IMR-90 (cell line): ENCODE results near the gene ANKS3. TPM values are rescaled to one million over a fixed set of nuclear protein-coding genes. Genes with fewer than 3 reads are reported as not detected.
"Not testable (repeated sequence)": the region's sequence is repeated elsewhere in the genome, so short reads cannot be mapped to it uniquely, and the experiment has no call there.

ENCODE experiments used
- ATAC-seq: fragments of 200-7000 bp; cut with Tn5 transposase; 2 replicates; pipeline ENCODE4 v1.9.1; 2020; ENCODE audit warnings: low read depth, mild to moderate bottlenecking, moderate library complexity
- BruUV-seq: library from RNA; stranded (reverse); fragments of 400-500 nt; replicated peaks from 2 replicates; lab custom pipeline; 2021; lab: Mats Ljungman, UMichigan
- CTCF ChIA-PET: fragments of 300-600 bp; formaldehyde crosslinking; extraction: SDS; loops from one replicate; lab custom pipeline; 2021; ENCODE audit warnings: antibody characterized with exemption; lab: Yijun Ruan, JAX
- POLR2A ChIA-PET: fragments of 300-600 bp; sonication (Branson Sonifier 250); formaldehyde crosslinking; loops from one replicate; lab custom pipeline; 2022; ENCODE audit warnings: antibody characterized with exemption; ENCODE audit not compliant: unreplicated experiment; lab: Charles Lee
- DNase-seq: peaks from one replicate; pipeline ENCODE4 v3.0.0; 2013
- H2AFZ ChIP-seq: replicated peaks from 2 replicates; pipeline ENCODE3; 2013; ENCODE audit warnings: low read length, mild to moderate bottlenecking; ENCODE audit not compliant: poor library complexity
- H2AK5ac ChIP-seq: 2 replicates; pipeline ENCODE4 v1.6.1; 2013; ENCODE audit warnings: low read depth, low read length, inconsistent platforms
- H2AK9ac ChIP-seq: replicated peaks from 2 replicates; pipeline ENCODE3; 2013; ENCODE audit warnings: mild to moderate bottlenecking, low read depth, low read length, moderate library complexity; ENCODE audit not compliant: poor library complexity
- H2BK120ac ChIP-seq: 2 replicates; pipeline ENCODE4 v1.6.1; 2013; ENCODE audit warnings: low read depth, low read length, inconsistent platforms
- H2BK15ac ChIP-seq: 3 replicates; pipeline ENCODE4 v1.6.1; 2013; ENCODE audit warnings: low read depth, low read length, inconsistent platforms
- H2BK20ac ChIP-seq: 2 replicates; pipeline ENCODE4 v1.6.1; 2013; ENCODE audit warnings: low read depth, mild to moderate bottlenecking, inconsistent platforms, low read length, moderate library complexity
- H2BK5ac ChIP-seq: 2 replicates; pipeline ENCODE4 v1.6.1; 2013; ENCODE audit warnings: mild to moderate bottlenecking, low read depth, low read length, inconsistent platforms; ENCODE audit not compliant: poor library complexity, severe bottlenecking
- H3K14ac ChIP-seq: replicated peaks from 2 replicates; pipeline ENCODE4 v1.6.1; 2013; ENCODE audit warnings: low read depth, low read length, inconsistent platforms
- H3K18ac ChIP-seq: 2 replicates; pipeline ENCODE4 v1.6.1; 2013; ENCODE audit warnings: low read depth, low read length, control low read depth
- H3K23ac ChIP-seq: 2 replicates; pipeline ENCODE4 v1.6.1; 2013; ENCODE audit warnings: low read depth, low read length, inconsistent platforms
- H3K27ac ChIP-seq: 2 replicates; pipeline ENCODE4 v1.5.1; 2013; ENCODE audit warnings: mild to moderate bottlenecking, control low read depth, low read length; ENCODE audit not compliant: insufficient read depth
- H3K27me3 ChIP-seq: 2 replicates; pipeline ENCODE4 v1.6.1; 2013; ENCODE audit warnings: low read length; ENCODE audit not compliant: control insufficient read depth, insufficient read depth
- H3K36me3 ChIP-seq: 2 replicates; pipeline ENCODE4 v1.6.1; 2013; ENCODE audit warnings: low read length, mixed read lengths; ENCODE audit not compliant: control insufficient read depth, insufficient read depth
- H3K4ac ChIP-seq: 2 replicates; pipeline ENCODE4 v1.6.1; 2013; ENCODE audit warnings: low read depth, low read length, inconsistent platforms
- H3K4me1 ChIP-seq: 2 replicates; pipeline ENCODE4 v1.6.1; 2013; ENCODE audit warnings: low read length, mixed read lengths; ENCODE audit not compliant: control insufficient read depth, insufficient read depth
- H3K4me2 ChIP-seq: 2 replicates; pipeline ENCODE4 v1.6.1; 2013; ENCODE audit warnings: low read depth, mild to moderate bottlenecking, control low read depth, low read length, moderate library complexity
- H3K4me3 ChIP-seq: 2 replicates; pipeline ENCODE4 v1.5.1; 2013; ENCODE audit warnings: low read depth, mild to moderate bottlenecking, control low read depth, low read length, moderate library complexity; ENCODE audit not compliant: insufficient read depth
- H3K56ac ChIP-seq: 2 replicates; pipeline ENCODE4 v1.6.1; 2013; ENCODE audit warnings: low read length, inconsistent platforms; ENCODE audit not compliant: insufficient read depth; ENCODE audit errors: extremely low read depth
- H3K79me1 ChIP-seq, 2 experiments: 2 replicates each; pipeline ENCODE4 v1.6.1; 2013; ENCODE audit warnings: low read length in 2 of 2, inconsistent platforms in 1 of 2, low read depth in 1 of 2
- H3K9ac ChIP-seq: 2 replicates; pipeline ENCODE4 v1.6.1; 2013; ENCODE audit warnings: low read depth, low read length, control low read depth
- H3K9me1 ChIP-seq: 2 replicates; pipeline ENCODE4 v1.6.1; 2013; ENCODE audit warnings: low read length, inconsistent platforms; ENCODE audit not compliant: insufficient read depth
- H3K9me3 ChIP-seq: 2 replicates; pipeline ENCODE4 v1.6.1; 2013; ENCODE audit warnings: low read length; ENCODE audit not compliant: control insufficient read depth, insufficient read depth
- H4K20me1 ChIP-seq: 2 replicates; pipeline ENCODE4 v1.6.1; 2013; ENCODE audit warnings: low read length, inconsistent platforms; ENCODE audit not compliant: insufficient read depth
- H4K5ac ChIP-seq: 2 replicates; pipeline ENCODE4 v1.6.1; 2013; ENCODE audit warnings: mild to moderate bottlenecking, low read depth, low read length, control low read depth
- H4K8ac ChIP-seq, 2 experiments: 2 replicates each; pipeline ENCODE4 v1.6.1; 2013; ENCODE audit warnings: low read depth in 2 of 2, low read length in 2 of 2, control low read depth in 1 of 2, inconsistent platforms in 1 of 2
- H4K91ac ChIP-seq: 2 replicates; pipeline ENCODE4 v1.6.1; 2013; ENCODE audit warnings: low read depth, low read length, inconsistent platforms; ENCODE audit not compliant: insufficient read depth
- BHLHE40 ChIP-seq: fragments of 150-350 bp; IDR thresholded peaks from 2 replicates; pipeline ENCODE4 v1.6.1; 2016; ENCODE audit warnings: mild to moderate bottlenecking, low read depth, low read length
- RAD21 ChIP-seq: IDR thresholded peaks from 2 replicates; pipeline ENCODE4 v1.6.1; 2012; ENCODE audit warnings: low read length, improper control_type of control experiment
- SMC3 ChIP-seq: fragments of 150-350 bp; IDR thresholded peaks from 2 replicates; pipeline ENCODE4 v1.6.1; 2016; ENCODE audit warnings: low read depth, mild to moderate bottlenecking, antibody characterized with exemption, low read length, moderate library complexity
- WGBS, 2 experiments: methylation state at CpG; one replicate each; pipeline versions ENCODE4 v1.1.5 to v1.1.7; 2013; ENCODE audit warnings: missing lambda C conversion rate in 2 of 2; ENCODE audit not compliant: insufficient read length in 1 of 2; ENCODE audit errors: extremely low coverage in 2 of 2; 5-methylcytosine and 5-hydroxymethylcytosine counted together
- dilution Hi-C: fragments of 300-500 bp; cut with HindIII; formaldehyde crosslinking; loops from one replicate; pipeline ENCODE4 v1.14.3; 2018; ENCODE audit warnings: low sequenced_read_pairs; ENCODE audit not compliant: unreplicated experiment
- in situ Hi-C: fragments of 300-500 bp; cut with MboI; formaldehyde crosslinking; loops from 3 replicates; pipeline ENCODE4 v1.14.3; 2019; ENCODE audit warnings: low sequenced_read_pairs, inconsistent platforms, mixed read lengths
- intact Hi-C: fragments of 100-400 bp; cut with micrococcal nuclease; formaldehyde crosslinking; loops from 2 replicates; pipeline ENCODE4 v1.10.0; 2022
- polyA plus RNA-seq, 3 experiments: library from polyadenylated mRNA; depleted of rRNA; stranded (reverse); fragments of >200 nt; gene quantifications; 2 replicates each; pipeline ENCODE4 v1.2.3, GENCODE V29; 2012; ENCODE audit warnings: low replicate concordance in 1 of 3
- total RNA-seq: library from RNA; depleted of rRNA; stranded (reverse); fragments of >200 nt; gene quantifications from 2 replicates; pipeline ENCODE4 v1.2.3, GENCODE V29; 2012
- TF ChIP-seq, protein P1 (sequence below): conservative IDR thresholded peaks from 2 replicates; pipeline ENCODE4 v1.5.1; 2012; ENCODE audit warnings: mild to moderate bottlenecking, low read depth, low read length, improper control_type of control experiment
- TF ChIP-seq, protein P2 (sequence below): fragments of 150-350 bp; IDR thresholded peaks from 2 replicates; pipeline ENCODE4 v1.6.1; 2017; ENCODE audit warnings: mild to moderate bottlenecking, antibody characterized with exemption, low read length, low read depth

Gene ANKS3
- total and polyA plus RNA-seq, 2 of the 4 experiments (the other 2 are of a cell fraction): 24.4 to 25.0 TPM

DNA sequence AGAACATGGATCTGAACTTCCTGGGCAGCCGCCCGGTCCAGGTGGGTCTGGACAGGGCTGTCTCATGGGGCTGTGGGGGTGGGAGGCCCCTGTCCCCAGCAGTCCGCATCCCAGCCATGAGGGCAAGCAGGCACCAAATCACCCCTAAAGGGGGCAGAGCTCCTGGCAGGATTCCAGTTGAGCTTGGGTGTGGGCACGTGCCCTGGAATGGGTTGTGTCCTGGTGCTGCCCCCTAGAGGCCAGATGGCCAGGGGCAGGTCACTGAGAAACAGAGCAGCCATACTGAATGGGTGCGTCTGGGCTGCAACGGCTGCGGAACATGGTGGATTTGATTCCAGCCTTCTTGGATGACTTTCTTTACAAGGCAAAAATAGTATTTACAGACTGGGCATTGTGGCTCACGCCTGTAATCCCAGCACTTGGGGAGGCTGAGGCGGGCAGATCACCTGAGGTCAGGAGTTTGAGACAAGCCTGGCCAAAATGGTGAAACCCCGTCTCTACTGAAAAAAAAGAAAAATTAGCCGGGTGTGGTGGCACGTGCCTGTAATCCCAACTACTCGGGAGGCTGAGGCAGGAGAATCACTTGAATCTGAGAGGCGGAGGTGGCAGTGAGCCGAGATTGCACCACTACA, 83.5 kb downstream of the ANKS3 start:
- H3K14ac ChIP-seq, BruUV-seq, H3K9ac ChIP-seq, H3K27me3 ChIP-seq, H2BK120ac ChIP-seq, H2AK5ac ChIP-seq, H2BK15ac ChIP-seq, H3K27ac ChIP-seq, H4K91ac ChIP-seq, intact Hi-C loops, H3K9me1 ChIP-seq, H3K23ac ChIP-seq, H2AFZ ChIP-seq, dilution Hi-C loops, H2BK20ac ChIP-seq, H3K56ac ChIP-seq, H3K4me3 ChIP-seq, H4K5ac ChIP-seq, POLR2A ChIA-PET, H2AK9ac ChIP-seq, H3K4ac ChIP-seq, H3K4me2 ChIP-seq, H3K18ac ChIP-seq, in situ Hi-C loops, H3K4me1 ChIP-seq, H3K9me3 ChIP-seq, H4K8ac ChIP-seq, H2BK5ac ChIP-seq: not testable (repeated sequence)
- CTCF ChIA-PET: interaction anchor here (0.6 kb wide), 1 partner anchor 13 kb away, joined by 3 read pairs; no protein-coding TSS in a partner anchor
- 89% methylated on average over 9 of the region's 15 CpGs; no CpG with 5 or more reads in 1 of the 2 experiments for WGBS, 2 experiments
- Histone ChIP-seq H3K36me3 (peaks cover 48% of the 10 kb centered on the region), H4K20me1 (peaks cover 54% of the 10 kb centered on the region), H3K79me1 (peaks cover 12 to 44% of the 10 kb centered on the region in 2 experiments)
- DNase-seq: peak; percentile 28
- ATAC-seq: peak; percentile 67
- TF ChIP-seq BHLHE40: peak; percentile 96
- TF ChIP-seq, protein P1, sequence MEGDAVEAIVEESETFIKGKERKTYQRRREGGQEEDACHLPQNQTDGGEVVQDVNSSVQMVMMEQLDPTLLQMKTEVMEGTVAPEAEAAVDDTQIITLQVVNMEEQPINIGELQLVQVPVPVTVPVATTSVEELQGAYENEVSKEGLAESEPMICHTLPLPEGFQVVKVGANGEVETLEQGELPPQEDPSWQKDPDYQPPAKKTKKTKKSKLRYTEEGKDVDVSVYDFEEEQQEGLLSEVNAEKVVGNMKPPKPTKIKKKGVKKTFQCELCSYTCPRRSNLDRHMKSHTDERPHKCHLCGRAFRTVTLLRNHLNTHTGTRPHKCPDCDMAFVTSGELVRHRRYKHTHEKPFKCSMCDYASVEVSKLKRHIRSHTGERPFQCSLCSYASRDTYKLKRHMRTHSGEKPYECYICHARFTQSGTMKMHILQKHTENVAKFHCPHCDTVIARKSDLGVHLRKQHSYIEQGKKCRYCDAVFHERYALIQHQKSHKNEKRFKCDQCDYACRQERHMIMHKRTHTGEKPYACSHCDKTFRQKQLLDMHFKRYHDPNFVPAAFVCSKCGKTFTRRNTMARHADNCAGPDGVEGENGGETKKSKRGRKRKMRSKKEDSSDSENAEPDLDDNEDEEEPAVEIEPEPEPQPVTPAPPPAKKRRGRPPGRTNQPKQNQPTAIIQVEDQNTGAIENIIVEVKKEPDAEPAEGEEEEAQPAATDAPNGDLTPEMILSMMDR: peak; percentile 67
- TF ChIP-seq RAD21: 0 out of 2 replicates have a peak, but pooled peaks have one; percentile 25
- TF ChIP-seq, protein P2, sequence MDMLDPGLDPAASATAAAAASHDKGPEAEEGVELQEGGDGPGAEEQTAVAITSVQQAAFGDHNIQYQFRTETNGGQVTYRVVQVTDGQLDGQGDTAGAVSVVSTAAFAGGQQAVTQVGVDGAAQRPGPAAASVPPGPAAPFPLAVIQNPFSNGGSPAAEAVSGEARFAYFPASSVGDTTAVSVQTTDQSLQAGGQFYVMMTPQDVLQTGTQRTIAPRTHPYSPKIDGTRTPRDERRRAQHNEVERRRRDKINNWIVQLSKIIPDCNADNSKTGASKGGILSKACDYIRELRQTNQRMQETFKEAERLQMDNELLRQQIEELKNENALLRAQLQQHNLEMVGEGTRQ: peak; percentile 80
- 0 out of 2 replicates have a peak, but pooled peaks have one; percentile 13 for TF ChIP-seq SMC3
